Activated CD8-positive, alpha-beta T cell treated with anti-CD3 and anti-CD28 coated beads for 36 hours (primary cell): ENCODE results near the gene CGB7. TPM values are rescaled to one million over a fixed set of nuclear protein-coding genes. Genes with fewer than 3 reads are reported as not detected.
A peak's percentile ranks its signal among the peaks of the same experiment; 100 is the strongest.
"Not testable (repeated sequence)": the region's sequence is repeated elsewhere in the genome, so short reads cannot be mapped to it uniquely, and the experiment has no call there.

Experiments
- ATAC-seq: fragments of 200-7000 bp; cut with Tn5 transposase; one replicate; pipeline ENCODE4 v1.10.0; 2021; ENCODE audit warnings: mild to moderate bottlenecking, moderate library complexity
- CTCF ChIA-PET: fragments of 350-600 bp; sonication (Branson Sonifier 250); formaldehyde crosslinking; loops from one replicate; lab custom pipeline; 2021; ENCODE audit warnings: antibody characterized with exemption; lab: Charles Lee
- POLR2A ChIA-PET: fragments of 350-600 bp; sonication (Branson Sonifier 250); formaldehyde crosslinking; loops from one replicate; lab custom pipeline; 2021; ENCODE audit warnings: antibody characterized with exemption; lab: Charles Lee
- DNase-seq: peaks from one replicate; pipeline ENCODE4 v3.0.0-alpha.2; 2020
- H3K27ac Mint-ChIP-seq: one replicate; pipeline ENCODE4 v1.8.0; 2021; ENCODE audit warnings: mild to moderate bottlenecking, mixed read lengths
- H3K27me3 Mint-ChIP-seq: one replicate; pipeline ENCODE4 v1.8.0; 2021; ENCODE audit warnings: mixed read lengths
- H3K36me3 Mint-ChIP-seq: one replicate; pipeline ENCODE4 v1.8.0; 2021; ENCODE audit warnings: low read depth, mixed read lengths
- H3K4me1 Mint-ChIP-seq: one replicate; pipeline ENCODE4 v1.8.0; 2021; ENCODE audit warnings: low read depth, mixed read lengths
- H3K4me3 Mint-ChIP-seq: one replicate; pipeline ENCODE4 v1.8.0; 2021; ENCODE audit warnings: mild to moderate bottlenecking, moderate library complexity, mixed read lengths
- H3K9me3 Mint-ChIP-seq: one replicate; pipeline ENCODE4 v1.8.0; 2021; ENCODE audit warnings: mixed read lengths
- CTCF ChIP-seq: fragments of 200-600 bp; IDR thresholded peaks from one replicate; pipeline ENCODE4 v1.8.0; 2022; ENCODE audit warnings: antibody characterized with exemption, mild to moderate bottlenecking
- intact Hi-C: fragments of 100-400 bp; cut with micrococcal nuclease; formaldehyde crosslinking; loops from one replicate; pipeline ENCODE4 v1.10.0; 2022
- total RNA-seq, 2 experiments: library from RNA; stranded (reverse); gene quantifications; one replicate each; pipeline ENCODE4 v1.2.3, GENCODE V29; 2021

Gene CGB7
- total RNA-seq, 2 experiments from 2014 or later, result not detected

GRCh38 chr19:49042666-49043065 is 14.9 kb downstream of the CGB7 start:
- CTCF ChIA-PET, POLR2A ChIA-PET, intact Hi-C loops: not testable (repeated sequence)

GRCh38 chr19:49042177-49042576 is 15.4 kb downstream of the CGB7 start:
- H3K27me3 Mint-ChIP-seq, result no peaks in the 10 kb centered on the region
- H3K4me3 Mint-ChIP-seq, result no peak overlapping the region
- no peak for ATAC-seq
- H3K27ac Mint-ChIP-seq, result no peak overlapping the region
- TF ChIP-seq CTCF, result no peak
- ChIA-PET POLR2A (no interaction called here), CTCF (no interaction called here)
- H3K36me3 Mint-ChIP-seq, result no peaks in the 10 kb centered on the region
- H3K9me3 Mint-ChIP-seq, result no peaks in the 10 kb centered on the region
- intact Hi-C loops, result no loop called here
- H3K4me1 Mint-ChIP-seq, result no peaks in the 10 kb centered on the region
- DNase-seq, result no peak

More at GRCh38 chr19:49042666-49043065, 14.9 kb downstream of the CGB7 start:
- H3K27me3 Mint-ChIP-seq, H3K36me3 Mint-ChIP-seq, ATAC-seq, H3K4me1 Mint-ChIP-seq, H3K9me3 Mint-ChIP-seq, H3K27ac Mint-ChIP-seq, H3K4me3 Mint-ChIP-seq, DNase-seq: not testable (repeated sequence)

GRCh38 chr19:49039736-49040135 is 17.8 kb downstream of the CGB7 start:
- H3K4me3 Mint-ChIP-seq, H3K27ac Mint-ChIP-seq, POLR2A ChIA-PET, DNase-seq, H3K9me3 Mint-ChIP-seq, ATAC-seq, CTCF ChIA-PET, H3K27me3 Mint-ChIP-seq, intact Hi-C loops, H3K4me1 Mint-ChIP-seq, H3K36me3 Mint-ChIP-seq: not testable (repeated sequence)

GRCh38 chr19:49038557-49039276 is 18.8 kb downstream of the CGB7 start:
- DNase-seq, ATAC-seq, H3K27me3 Mint-ChIP-seq, H3K4me1 Mint-ChIP-seq, H3K9me3 Mint-ChIP-seq, H3K4me3 Mint-ChIP-seq, H3K36me3 Mint-ChIP-seq, H3K27ac Mint-ChIP-seq, intact Hi-C loops, POLR2A ChIA-PET, CTCF ChIA-PET: not testable (repeated sequence)

GRCh38 chr19:49038111-49038510 is 19.4 kb downstream of the CGB7 start:
- H3K27me3 Mint-ChIP-seq, intact Hi-C loops, H3K4me3 Mint-ChIP-seq, POLR2A ChIA-PET, CTCF ChIA-PET, H3K27ac Mint-ChIP-seq, ATAC-seq, H3K9me3 Mint-ChIP-seq, H3K4me1 Mint-ChIP-seq, DNase-seq, H3K36me3 Mint-ChIP-seq: not testable (repeated sequence)

GRCh38 chr19:49036815-49037214 is 20.7 kb downstream of the CGB7 start, which contains the start of gene CGB1:
Gene CGB1, minus strand, starts transcription at chr19:49036895. Its CDS starts 184 bp downstream, at chr19:49036711.
- H3K27ac Mint-ChIP-seq, H3K27me3 Mint-ChIP-seq, H3K4me3 Mint-ChIP-seq, H3K9me3 Mint-ChIP-seq, POLR2A ChIA-PET, H3K36me3 Mint-ChIP-seq, H3K4me1 Mint-ChIP-seq, CTCF ChIA-PET, intact Hi-C loops: not testable (repeated sequence)
- peak; percentile 61 for ATAC-seq
- peak; percentile 82 for DNase-seq
- TF ChIP-seq CTCF, result peak; percentile 72

GRCh38 chr19:49031642-49032301 is 25.8 kb downstream of the CGB7 start, which contains the start of gene CGB2:
Gene CGB2, plus strand, starts transcription at chr19:49031890. Its CDS starts 206 bp downstream, at chr19:49032096.
- peak; percentile 94 for ATAC-seq
- POLR2A ChIA-PET, H3K27me3 Mint-ChIP-seq, H3K27ac Mint-ChIP-seq, H3K9me3 Mint-ChIP-seq, intact Hi-C loops, H3K36me3 Mint-ChIP-seq, H3K4me3 Mint-ChIP-seq, CTCF ChIA-PET, H3K4me1 Mint-ChIP-seq: not testable (repeated sequence)
- peak; percentile 66 for TF ChIP-seq CTCF
- DNase-seq, result peak; percentile 85

- H3K27me3 Mint-ChIP-seq, intact Hi-C loops, H3K4me1 Mint-ChIP-seq, H3K27ac Mint-ChIP-seq, POLR2A ChIA-PET, DNase-seq, H3K36me3 Mint-ChIP-seq, ATAC-seq, H3K9me3 Mint-ChIP-seq, H3K4me3 Mint-ChIP-seq, CTCF ChIA-PET: not testable (repeated sequence)
Measured at GRCh38 chr19:49030323-49030722, 27.2 kb downstream of the CGB7 start.

GRCh38 chr19:49029749-49030148 is 27.8 kb downstream of the CGB7 start:
- POLR2A ChIA-PET, intact Hi-C loops, H3K4me1 Mint-ChIP-seq, ATAC-seq, H3K27ac Mint-ChIP-seq, H3K9me3 Mint-ChIP-seq, H3K36me3 Mint-ChIP-seq, DNase-seq, CTCF ChIA-PET, H3K27me3 Mint-ChIP-seq, H3K4me3 Mint-ChIP-seq: not testable (repeated sequence)
